Hematopoietic multipotent progenitor cell treated with erythropoietin and hydrocortisone succinate and interleukin-3 and kit ligand, for 15 days (in vitro differentiated cells): ENCODE measurements around the gene MRNIP.

Source experiments
- DNase-seq: peaks from one replicate; pipeline ENCODE4 v3.0.0-alpha.2; 2015; ENCODE audit warnings: low spot score

The MRNIP gene

GRCh38 chr5:179803651-179804554 lies 54.7 kb downstream of the MRNIP start:
- DNase-seq = peak; percentile 47

- DNase-seq = no peak
These were observed 55.6 kb downstream of the MRNIP start for GRCh38 chr5:179802950-179803562.

DNA sequence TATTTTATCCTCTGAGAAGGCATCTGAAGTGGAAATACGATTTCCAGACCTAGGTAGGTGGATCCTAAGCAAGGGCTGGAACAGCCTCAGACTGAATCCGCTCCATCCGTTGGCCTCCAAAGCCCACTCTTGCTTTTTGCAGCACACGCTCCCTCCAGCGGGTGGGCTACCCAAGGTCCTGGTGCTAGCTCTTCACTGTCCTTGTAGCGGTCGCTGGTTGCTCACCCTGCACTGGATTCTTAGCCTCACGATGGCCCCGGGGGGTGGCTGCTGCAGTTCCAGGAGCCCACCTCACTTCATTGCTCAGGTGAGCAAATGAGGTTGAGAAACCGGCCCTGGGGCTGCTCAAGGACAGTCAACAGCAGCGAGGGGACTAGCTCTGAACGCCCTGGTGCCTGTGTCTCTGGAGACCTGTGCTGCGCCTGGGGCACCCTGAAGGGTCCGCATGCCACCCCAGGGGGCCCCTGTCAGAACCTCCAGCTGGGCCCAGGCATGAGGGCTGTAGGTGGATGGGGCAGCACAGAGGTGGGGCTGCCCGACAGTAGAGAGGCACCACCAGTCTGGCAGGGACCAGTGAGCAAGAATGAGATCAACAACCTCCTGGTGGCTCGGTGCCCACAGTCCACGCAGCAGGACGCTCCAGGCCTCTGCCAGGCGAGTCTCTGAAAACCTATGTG lies 56.3 kb downstream of the MRNIP start:
- DNase-seq = no peak

GRCh38 chr5:179801304-179802206 lies 57.1 kb downstream of the MRNIP start:
- peak; percentile 82 for DNase-seq

DNA sequence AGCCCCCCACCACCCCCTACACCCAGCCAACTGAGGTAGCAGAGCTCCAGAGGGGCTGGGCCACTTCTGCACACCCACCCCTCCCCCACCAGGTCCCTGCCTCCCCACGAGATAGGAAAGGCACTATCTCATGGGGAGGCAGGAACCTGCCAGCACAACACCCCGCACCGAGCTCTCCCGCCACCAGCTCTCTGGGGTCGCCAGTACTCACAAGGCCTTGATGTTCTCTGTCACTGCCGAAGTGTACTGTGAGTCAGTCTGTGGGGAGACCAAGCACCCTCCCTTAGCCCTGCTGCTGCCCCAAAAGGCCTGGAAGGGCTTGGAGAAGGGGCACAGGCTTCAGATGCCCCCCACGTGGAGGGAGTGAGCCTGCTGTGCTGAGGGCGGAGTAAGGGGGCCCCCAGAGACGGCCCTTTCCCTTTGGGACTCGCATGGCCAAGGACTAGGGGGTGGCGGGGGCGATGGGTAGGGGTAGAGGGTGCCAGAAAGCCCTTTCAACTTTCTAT lies 57.9 kb downstream of the MRNIP start:
- no peak for DNase-seq

- no peak for DNase-seq
These were observed 58.4 kb downstream of the MRNIP start for GRCh38 chr5:179800071-179800695.

DNA sequence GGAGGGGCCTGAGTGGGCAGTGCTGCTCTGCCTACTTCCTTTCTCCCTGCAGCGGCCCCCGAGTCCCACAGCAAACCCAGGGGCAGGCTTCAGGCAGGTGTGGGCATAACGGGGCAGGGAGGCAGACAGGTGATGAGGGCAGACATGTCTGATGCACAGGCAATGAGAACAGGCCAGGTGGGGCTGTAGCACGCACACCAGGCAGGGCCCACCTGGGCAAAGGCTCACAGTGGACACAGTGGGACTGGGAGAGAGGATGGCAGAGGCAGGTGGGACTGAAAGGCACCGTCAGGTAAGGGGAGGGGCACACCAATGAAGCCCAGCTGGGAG lies 59.0 kb downstream of the MRNIP start:
- DNase-seq = no peak

DNA sequence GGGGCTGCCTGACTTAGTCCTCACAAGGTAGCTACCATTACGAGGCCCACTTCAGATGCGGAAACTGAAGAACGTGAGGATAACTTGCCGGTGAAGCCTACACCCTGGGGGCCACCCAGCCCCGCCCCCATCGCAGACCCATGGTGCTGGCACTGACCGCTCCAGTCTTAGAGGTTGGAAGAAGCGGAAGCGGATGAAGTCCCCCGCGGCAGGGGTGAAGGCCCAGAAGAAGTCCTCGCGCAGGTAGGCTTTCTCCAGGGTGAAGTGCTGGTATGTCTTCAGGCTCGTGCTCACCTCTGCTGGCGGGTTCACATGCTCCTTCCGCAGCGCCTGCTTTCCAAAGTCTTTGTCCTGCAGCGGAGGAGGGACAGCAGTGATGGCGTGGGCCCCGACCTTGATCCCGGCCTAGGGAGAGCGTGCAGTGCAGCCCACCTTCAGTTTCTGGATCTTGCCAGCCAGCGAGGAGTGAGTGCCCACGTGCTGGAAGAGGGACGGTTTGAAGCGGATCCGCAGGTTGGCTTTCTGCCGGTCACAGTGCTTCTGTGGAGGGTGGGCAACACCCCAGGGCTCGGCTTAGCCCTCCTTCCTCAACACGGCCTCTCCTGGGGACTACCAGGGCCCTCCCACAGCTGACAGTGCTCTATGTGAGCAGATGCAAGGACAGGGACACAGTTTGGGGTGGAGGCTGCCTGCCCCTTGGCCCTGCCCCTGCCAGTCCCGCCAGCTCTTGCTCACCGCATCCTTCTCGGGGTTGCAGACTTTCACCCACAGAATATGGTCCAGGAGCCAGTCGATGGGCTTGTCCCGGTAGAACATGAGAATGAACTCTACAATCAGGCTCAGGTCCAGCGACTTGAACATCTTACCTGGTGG lies 59.6 kb downstream of the MRNIP start:
- no peak for DNase-seq

GRCh38 chr5:179798144-179798770 lies 60.4 kb downstream of the MRNIP start:
- DNase-seq = no peak

- DNase-seq = no peak
These were observed 60.9 kb downstream of the MRNIP start for GRCh38 chr5:179797741-179798140.

DNA sequence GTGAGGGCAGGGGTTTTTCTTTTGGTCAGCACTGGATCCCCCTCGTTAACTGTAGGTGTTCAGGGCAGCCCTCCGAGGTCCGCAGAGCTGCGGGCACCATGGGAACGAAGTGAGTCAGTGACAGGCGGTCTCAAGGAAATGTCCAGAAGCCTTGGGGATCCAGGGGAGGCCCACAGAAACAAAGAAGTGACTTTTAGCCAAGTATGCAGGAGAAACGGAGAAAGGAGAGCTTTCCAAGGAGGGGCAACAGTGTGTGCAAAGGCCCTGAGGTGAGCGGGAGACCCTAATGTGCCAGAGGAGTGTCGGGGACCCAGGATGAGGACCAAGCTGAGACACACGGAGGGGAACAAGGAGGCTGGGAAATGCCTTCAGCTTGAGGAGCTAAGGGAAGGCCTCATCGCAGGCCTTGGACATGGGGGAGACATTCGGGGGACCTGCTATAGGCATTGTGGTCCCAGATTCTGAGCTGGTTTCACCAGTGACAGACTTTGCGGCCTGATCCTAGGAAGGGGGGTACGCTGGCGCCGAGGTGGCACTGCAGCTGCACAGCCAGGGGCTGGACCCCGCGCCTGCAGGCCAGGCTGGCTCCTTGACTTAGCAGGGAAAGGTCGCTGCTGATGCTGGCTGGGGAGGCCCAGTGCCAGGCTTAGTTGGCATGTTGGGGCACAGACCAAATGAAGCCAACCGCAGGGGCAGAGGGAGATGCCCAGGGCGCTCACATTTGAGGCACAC lies 61.6 kb downstream of the MRNIP start:
- no peak for DNase-seq

DNA sequence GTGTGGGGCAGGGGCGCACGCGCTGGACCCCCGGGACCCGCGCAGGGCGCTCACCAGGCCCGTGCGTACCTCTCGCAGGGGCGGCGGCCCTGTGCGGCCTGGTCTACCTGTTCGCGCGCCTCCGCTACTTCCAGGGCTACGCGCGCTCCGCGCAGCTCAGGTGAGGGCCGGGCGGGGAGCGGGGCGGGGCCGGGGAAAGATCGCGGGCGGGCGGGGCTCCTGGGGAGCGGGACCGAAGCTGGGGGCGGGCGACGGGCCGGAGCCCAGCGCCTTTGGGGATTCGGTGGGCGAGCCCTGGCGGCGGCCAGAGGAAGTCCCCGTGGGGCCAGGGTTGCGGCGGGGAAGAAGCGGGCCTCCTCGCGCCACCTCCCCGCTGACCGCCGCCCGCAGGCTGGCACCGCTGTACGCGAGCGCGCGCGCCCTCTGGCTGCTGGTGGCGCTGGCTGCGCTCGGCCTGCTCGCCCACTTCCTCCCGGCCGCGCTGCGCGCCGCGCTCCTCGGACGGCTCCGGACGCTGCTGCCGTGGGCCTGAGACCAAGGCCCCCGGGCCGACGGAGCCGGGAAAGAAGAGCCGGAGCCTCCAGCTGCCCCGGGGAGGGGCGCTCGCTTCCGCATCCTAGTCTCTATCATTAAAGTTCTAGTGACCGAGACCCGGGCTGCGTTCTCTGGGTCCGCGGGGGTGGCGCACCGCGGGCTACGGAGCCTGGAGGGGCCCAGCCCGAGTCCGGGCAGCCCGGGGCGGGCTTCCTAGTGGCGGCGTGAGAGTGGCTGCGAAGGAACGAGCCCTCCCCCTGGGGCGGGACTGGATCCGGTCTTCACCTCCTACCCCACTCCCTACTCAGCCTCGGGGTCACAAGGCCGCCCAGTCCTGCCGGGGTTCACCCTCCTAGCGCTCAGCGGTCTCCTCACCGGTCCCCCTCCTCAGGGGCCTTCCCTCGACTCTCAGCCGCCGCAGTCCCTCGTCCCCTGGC lies 62.5 kb downstream of the MRNIP start:
- peak; percentile 74 for DNase-seq

GRCh38 chr5:179795049-179795862 lies 63.4 kb downstream of the MRNIP start:
- DNase-seq = no peak

DNA sequence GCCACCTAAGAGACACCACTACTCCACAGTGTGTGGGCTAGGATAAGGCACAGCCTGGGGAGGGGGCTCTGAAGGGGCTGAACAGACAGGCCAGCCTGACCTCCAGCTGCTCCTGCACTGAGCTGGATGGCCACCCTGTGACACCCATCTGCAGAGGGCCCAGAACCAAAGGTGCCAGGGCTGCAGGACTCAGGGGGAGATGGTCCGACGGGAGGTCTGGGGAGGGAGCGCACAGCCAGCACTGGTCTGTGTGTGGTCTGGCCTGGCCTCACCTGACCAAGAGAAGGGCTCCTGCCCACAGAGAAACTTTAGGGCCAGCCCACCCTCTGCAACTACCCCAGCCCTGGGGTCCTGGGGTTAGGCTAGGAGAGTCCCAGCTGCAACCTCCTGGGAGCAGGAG lies 64.0 kb downstream of the MRNIP start:
- DNase-seq = no peak

DNA sequence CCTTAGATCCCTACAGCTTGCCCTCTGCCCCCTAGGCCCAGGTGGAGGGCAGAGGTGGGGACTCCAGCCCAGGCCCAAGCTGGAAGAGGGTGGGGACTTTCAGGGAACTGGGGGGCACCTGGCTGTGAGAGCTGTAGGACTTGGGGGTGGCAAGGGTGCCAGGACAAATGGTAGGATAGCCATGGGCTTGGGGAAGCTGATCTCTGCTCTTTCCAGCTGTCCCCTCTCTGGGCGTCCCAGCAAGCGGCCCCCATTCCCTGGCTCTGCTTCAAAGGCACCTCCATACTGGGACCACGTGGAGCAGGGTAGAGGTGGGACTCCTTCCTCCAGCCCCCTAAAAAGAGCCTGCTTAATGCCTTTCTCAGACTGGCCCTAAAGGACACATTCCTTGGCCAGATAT lies 64.4 kb downstream of the MRNIP start:
- no peak for DNase-seq

- DNase-seq = no peak
These were observed 65.0 kb downstream of the MRNIP start, which contains the start of gene LTC4S for GRCh38 chr5:179793468-179794139. LTC4S (plus strand) TSS chr5:179793986; CDS start chr5:179794081, 95 bp downstream.
